NOMO-1 (cell line): Measurements from ENCODE around the gene PRSS56.

ENCODE experiments used
- DNase-seq, 2 experiments: peaks; one replicate each; lab custom pipeline; 2025; ENCODE audit not compliant: unreplicated experiment in 2 of 2; lab: John Stamatoyannopoulos, UW

The PRSS56 gene

DNA sequence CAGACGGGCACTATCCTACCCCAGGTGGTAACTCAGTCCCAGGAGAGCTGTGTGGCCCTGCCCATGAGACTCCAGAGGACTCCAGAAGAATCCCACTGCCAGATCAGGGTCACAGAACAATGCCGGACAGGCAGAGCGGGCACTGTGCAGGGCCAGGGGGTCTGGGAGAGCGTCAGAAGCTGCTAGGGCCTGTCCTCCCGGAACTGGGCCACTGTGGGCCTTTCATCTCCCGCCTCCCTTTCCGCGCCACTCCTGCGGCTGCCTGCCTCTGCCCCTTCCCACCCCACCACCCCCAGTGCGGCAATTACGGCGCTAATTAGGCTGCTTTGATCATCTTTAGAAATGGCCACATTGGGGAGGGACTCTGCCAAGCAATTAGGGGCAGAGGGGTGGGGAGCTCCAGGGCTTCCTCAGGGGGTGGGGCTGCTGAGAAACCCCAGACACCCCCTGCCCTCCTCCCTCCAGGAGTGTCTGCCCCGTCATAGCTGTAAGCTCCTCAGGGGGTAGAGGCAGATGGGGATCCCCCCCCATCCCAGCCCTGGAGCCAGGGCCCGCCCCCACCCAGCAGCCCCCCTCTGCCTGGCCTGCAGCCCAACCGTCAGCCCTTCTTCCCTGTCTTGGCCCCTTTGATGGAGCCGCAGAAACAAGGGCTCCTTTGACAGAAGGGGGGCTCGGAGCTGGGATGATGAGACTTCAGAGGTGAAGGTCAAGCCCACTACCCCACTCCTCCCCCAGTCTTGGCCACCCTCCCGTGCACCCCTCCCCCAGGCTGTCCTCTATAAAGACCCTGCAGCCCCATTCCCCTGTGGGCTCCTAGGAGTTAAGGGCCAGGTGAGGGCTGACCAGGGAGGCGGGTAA, at the start of gene PRSS56:
Gene PRSS56, plus strand, starts transcription at position 808 of the 858 bp plus-strand sequence. CDS start 211 bp downstream, outside the sequence.
- DNase-seq, result no peak

DNA sequence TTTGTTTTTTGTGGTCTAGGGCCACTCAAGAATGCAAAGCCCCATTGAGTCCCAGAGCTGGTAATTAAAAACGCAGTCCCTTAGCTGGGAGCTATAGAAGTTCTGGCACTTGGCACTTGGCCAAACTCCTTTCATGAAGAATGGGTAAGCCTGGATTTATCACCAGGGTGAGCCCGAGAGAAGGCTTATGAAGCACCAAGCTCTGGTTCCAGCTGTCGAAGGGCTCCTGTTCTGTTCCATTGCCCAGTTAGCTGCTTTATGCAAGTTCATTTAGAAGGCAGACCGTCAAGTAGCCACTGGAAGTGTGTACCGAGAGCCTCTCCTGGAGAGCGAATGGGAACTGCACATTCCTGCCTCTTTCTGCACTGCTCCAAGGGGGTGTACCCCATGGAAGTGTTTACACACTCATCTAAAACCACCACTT, 46.7 kb upstream of the PRSS56 start:
- DNase-seq, result no peak

DNA sequence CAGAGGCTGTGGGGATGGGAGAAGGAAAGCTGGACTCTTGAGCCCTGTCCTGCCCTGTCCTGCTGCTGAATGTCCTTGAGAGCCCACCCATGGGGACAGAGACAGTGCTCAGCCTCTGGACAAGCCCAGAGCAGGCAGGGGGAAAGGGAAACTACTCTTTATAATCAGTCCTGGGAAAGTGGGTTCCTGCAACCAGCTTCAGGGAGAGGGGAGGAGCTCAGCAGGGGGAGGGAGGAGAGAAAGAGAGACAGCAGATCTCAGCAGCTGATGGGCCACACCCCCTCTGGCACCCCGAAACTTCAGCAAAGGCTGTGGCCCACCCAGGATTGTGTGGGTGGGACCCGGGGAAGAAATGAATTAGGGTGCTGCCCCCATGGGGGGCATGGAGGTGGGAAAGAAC, 44.1 kb upstream of the PRSS56 start:
- DNase-seq, result no peak

DNA sequence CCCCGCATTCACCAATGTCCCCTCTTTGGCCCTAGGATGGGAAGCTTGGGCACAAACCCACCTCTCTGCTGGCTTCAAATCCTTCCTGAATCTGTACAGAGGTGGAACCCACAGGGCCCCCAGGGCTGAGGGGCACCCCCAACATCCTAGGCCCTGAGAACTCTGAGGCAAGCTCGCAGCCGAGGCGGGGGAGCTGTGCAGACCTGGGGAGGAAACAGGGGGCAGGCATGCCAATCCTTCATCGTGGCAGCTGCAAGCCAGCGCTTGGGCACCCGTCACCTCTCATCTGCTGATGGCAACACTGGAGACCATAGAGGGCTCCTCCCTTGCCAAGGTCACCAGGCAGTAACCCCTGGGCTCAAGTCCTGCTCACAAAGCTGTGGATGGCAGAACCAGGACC, 43.4 kb upstream of the PRSS56 start:
- no peak for DNase-seq

DNA sequence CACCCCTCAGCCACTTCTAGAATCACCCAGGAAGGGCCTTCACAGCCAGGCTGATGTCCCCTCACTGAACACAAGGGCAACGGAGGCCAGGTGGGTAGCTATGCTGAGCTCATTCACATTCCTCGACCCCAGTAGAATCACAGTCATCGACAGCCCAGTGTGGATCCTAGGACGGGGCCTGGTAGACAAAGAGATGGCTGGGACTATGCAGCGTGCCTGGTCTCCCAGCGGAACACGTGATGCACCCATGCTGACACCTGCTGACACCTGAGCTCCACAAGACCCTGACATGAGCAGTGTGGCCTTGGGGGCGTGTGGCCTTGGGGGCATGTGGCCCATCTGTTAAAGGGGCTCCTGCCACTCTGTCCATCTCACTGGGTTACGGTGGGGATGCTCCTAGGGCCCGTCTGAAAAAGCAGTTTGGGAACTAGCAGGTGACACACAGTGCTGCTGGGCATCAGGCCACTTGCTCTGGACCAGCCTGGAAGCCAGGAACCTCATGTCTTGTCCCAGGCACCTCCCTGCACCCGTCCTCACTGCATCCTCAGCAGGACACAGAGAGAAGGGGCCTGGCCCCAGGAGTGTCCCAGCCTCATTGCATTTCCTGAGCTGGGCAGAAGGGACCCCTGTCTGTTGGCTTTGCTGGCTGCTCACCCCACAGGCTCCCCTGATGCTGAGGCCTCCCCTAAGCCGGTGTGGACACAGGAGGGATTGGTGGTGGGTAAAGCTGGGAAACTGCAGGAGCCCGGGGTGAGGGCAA, 42.3 kb upstream of the PRSS56 start:
- DNase-seq, result no peak

DNA sequence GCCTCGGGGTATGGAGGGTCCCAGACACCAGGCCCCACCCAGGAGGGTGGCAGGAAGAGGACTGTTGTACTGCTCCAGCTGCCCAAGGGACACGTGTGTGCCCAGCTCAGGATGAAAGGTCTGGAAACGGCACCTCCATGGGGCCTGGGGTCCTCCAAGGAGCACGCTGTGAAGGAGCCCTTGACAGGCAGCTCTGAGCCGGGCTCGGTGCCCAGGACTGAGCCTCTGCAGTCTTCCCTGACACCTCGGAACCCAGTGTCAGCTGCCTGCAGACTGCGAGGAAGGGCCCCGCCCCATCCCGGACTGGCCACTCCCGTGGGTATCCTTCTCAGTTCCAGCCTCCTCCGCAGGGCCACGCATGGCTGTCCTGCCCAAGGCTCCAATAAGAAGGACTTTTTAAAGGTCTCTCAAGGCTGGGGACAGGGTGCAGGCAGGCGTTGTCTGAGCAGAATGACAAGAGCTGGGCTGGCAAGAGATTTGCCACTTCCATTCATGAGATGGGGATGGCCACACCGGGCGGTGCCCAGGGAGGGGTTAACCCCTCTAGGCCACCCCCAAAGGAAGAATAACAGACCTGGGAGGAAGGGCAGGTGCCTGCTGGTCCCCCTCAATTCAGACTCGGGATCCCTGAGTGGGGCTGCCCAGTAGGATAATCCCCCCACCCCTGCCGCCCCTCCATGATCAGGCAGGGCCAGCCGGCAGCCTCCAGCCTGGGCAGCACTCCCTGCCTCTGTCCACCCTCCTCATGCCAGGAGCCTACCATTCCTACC, 41.4 kb upstream of the PRSS56 start:
- DNase-seq, result no peak

DNA sequence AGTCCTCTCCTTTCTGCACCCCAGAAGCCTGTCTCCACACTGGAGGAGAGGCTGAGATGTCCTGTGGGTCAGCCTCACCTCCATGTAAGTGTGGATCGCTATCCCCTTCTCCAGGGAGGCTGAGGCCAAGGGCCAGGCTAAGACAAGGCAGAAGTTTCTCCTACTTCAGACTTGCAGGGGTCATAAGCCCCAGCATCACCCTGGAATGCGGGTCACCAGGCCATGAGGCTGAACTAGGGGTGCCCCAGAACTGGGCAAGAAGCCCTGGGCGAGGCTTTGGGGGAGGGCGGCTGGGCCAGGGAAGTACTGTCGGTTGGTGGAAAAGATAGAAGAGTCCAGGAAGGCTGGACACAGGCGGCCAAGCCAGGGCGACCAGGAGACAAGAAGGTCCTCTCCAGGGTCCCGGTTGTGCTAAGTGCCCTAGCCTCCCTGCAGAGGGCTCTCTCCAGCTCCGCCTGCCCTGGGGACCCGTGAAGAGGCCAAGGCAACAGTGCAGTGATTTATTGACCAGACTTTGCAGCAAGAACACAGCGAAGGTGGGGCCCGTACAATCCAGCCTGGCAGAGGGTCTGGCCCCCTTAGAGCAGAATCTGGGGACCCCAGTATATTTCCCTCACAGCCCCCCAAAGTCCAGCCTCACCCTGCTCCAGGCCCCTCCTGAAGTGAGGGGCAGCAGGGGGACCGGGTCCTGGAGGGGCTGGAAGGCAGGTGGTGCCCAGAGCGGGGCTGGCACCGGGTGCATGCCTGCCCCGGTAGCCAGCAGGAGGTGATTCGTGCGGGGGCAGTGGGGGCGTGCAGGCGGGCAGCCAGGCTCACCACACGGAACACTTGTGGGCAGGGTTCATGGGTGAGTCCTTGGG, 40.6 kb upstream of the PRSS56 start:
- no peak for DNase-seq

DNA sequence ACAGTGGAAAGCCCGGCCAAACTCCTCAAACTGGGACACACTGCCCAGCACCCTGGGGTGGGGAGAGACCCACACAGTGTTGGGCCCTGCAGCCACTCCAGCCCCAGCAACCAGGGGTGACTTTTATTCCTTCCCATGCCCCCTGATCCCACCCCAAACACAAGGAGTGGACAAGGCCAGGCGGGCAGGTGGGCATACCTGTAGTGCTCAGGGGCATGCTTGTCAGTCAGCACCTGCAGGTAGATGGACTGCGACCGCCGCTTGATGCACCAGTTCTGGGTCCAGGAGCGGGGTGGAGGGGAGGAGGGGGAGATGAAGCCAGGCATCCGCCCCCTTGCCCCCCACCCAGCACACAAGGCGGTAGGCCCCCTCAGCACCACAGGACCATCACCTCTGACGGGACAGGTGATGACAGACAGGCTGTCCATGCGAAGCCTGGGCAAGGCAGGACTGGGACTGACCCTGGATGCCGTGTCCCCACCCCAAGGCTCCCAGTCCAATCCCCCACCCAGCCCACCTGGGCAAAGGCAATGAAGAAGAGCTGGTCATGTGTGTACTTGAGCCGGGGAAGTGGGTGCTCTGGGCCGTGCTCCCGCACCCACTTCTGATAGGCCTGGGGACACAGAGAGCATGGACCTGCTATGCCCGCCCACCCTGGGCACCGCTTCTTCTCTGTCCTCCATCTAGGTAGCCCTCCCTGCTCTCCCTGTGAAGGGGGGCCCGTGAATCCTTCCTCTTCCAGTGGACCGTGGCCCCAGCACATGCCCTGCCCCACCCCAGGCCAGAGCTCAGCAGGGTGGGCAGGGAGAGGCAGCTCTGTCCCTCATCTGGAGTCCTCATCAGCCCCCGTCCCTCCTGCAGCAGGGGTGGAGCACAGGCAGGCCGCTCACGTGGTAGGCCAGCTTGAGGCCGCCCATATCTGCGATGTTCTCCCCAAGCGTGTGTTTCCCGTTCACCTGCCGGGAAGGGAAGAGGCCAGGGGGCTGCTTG, 39.7 kb upstream of the PRSS56 start:
- no peak for DNase-seq

DNA sequence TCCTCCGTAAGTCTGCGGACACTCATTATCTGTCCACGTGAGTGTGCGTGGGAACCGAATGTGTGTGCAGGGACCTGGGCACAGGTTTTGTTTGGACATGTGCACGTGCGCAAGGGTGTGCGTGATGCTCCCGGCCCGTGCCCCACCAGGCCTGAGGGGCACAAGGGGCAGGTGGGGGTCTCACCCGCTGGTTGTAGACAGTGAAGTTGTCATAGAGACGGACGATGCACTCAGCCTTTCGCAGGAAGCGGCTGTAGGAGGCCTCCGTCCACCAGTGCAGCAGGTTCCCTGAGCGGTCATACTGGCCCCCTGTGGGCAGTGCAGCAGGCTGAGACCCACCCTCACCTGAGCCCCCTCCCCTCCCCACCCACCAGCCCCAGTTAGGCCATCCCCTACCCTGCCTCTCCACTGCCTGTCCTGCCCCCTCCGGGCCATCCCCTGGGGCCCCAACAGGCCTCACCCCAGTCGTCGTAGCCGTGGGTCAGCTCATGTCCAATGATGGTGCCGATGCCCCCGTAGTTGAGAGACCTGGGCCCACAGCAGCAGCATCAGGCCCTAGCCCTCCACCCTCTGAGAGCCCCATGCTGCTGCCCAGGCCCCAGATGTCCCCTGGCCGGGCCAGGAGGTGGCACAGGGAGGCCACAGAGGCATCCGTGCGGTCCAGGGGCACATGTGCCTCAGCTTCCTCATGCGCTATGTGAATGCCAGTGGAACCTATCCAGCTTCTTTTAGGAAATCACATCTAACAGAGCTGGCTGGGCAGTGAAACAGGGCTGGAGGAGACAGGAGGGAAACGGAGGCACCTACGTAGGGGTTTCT, 38.7 kb upstream of the PRSS56 start:
- DNase-seq, result no peak

DNA sequence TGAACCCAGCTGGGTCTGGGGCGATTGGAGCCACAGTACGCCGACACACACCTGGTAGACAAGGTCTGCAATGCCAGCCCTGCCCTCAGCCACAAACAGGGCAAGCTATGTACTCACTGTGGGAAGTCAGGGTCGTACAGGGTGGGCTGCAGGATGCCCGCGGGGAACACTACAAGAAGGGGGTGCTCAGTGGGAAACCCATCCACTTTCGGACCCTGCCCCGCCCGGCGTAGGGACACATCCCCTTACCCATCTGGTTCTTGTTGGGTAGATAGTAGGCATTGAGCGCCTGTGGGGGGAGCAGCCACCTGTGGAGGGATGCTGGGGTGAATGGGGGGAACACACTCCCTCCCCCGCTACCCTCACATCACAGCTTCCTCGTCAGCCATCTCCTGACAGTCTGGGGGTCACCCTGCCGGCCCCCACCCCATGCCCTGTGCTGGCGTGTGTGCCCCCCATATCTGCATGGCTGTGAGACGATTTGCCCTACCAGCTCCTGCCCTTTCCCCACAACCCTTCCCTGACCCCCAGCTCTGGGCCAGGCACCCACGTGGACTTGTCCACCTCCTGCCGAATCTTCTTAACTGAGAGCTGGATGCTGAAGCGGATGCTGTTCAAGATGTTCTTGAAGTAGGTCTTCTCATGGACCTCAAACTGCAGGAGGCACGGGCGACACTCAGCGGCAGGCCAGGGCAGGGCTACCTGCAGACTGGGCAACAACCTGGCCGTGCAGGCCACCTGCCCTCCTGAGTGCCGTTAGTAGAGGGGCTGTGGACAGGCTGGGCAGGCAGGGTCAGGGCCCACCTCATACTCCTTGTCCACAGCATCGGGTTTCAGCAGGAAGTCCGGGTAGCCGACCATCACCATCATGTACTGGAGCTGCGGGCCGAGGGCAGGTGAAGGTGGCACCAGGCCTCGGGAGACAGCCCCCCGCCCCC, 37.6 kb upstream of the PRSS56 start:
- DNase-seq, result no peak

DNA sequence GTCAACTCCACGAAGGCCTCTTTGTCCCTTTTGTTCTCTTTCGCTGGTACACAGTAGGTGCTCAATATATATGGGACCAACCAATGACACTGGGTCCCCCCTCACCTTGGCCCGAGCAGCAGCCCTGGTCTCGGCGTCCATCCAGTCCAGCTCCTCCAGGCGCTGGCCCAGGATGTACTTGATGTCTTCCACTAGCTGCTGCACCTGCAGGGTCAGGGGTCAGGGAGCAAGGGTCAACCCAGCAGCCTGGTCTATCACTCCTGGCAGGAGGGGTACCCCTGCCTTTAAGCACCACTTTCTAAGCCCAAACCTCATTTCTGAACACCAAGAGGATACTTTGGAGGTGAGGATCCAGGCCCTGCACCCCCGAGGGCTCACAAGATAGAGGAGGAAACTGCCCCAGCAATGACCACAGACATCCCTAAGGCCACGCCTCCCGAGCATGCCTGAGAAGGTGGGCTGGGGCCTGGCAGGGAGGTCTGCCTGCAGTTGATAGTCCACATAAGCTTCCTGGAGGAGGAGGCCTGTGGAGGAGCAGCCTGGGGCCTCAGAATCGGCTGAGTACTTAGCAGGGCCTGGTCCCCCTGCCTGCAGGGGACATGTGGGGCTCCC, 36.8 kb upstream of the PRSS56 start:
- DNase-seq, result no peak

DNA sequence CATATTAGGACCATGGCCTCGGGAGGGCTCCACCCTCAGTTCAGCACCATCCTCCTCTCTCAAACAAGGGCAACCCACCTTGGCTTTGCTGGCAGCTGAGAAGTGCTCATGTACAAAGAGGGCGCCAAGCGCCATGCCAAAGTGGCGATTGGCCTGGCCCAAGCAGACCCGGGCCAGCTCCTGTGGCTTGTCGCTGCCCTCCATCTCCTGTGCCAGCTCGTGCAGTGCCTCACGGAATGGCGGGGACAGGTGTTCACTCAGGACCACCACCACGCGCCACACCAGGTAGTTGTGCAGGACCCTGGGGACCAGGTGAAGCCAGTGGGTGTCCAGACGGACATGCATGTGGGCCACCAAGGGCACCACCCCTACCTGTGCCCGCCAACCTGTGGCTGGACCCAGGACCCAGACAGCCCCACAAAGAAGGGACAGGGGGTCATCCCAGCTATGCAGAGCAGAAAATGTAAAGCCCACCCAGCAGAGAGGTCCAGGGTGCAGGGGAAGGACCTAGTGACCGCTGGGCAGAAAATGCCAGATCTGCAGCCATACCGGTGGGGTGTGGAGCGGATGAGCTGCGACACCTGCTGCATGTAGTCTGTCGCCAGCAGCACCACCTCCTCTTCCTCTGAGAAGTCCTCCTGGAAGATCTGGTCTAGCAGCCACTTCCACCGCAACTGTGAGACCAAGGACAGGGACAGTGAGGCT, 36.1 kb upstream of the PRSS56 start:
- DNase-seq, result no peak

DNA sequence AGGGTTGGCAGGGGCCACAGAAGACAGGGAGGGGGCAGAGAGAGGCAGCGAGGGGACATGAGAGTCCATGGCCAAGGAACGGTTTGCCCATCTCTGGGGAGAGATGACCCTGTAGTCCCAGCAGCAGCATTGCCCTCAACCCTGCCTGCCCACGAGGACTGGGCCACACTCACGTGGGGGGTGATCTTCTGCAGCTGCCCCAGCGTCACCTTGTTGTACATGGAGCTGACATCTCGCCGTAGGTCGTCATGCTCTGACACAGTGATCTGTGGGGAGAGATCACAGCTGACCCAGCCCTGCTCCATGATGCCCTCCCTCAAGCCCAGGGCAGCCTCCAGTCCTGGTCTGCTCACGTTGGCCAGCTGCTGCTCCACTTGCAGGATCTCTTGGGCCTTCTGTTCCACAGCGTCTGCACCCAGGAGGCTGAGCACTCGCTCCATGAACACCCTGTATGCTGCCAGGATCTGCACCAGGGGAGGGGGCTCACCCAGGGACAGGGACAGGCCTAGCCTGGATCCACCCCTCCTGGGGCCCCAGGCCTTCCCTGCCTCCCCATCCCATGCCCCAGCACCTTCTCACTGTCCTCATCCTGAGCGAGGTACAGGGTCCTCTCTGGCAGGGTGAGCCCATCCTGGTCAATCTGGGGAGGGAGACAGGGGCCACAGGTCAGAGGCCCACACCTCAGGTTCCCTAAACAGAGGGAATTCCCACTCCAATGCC, 35.4 kb upstream of the PRSS56 start:
- DNase-seq, result no peak

DNA sequence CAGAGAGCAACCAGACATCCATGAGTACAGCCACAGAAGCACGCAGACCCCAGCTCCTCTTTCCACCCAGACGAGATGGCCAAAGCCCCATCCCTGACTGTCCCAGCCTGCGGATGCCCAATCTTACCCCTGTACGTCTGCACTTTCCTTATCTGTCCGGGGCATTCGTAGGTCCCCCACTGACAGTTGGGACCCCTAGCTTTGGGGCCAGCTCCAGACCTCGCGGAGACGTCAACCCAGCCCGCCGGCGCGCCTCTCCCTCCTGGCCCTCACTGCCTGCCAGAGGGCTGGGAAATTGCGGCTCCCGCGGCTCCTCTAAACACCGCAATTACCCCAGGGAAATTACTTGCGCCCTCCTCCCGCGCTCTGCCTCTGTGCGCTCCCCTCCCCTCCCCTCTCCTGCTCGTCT, 34.8 kb upstream of the PRSS56 start:
- DNase-seq, result no peak

DNA sequence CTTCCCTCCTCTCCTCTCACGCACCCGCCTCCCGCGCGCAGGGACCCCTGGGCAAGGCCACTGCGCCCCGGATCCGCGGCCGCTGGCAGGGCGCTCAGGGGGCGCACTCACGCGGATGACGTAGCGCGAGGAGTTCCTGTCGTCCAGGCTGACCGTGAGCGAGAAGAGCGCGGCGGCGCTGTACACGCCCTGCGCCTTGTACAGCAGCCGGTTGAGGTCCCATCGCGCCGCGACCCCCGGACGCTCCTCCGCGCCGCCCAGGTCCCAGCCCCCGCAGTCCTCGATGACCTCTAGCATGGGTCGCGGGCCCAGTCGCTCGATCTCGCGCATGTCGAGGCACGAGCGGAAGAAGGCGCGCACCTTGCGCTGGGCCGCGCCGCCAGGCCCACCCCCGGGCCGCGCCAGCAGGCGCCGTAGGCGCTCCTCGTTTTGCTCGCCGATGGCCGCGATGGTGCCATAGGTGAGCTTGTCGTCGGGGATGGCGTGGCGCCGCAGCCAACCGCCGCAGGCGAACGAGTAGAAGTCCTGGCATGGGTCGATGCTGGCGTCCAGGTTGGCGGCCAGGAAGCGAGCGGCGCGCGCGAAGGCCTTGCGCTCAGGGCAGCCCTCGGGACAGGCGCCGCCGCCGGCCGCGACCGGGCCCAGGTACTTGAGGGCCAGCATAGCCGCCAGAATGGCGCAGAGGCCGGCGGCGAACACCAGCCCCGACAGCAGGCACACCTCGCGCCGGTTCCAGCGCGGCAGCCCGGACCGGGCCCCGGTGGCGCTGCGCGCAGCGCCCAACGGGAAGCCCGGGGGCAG, 34.2 kb upstream of the PRSS56 start:
- no peak for DNase-seq
